NCI-H82 treated with DMSO at 0.1 percent for 48 hours (cell line): Measurements from ENCODE around the gene LINC01488.

Experiments
- DNase-seq: peaks from one replicate; lab custom pipeline; 2025; ENCODE audit not compliant: unreplicated experiment; lab: John Stamatoyannopoulos, UW

The LINC01488 gene

DNA sequence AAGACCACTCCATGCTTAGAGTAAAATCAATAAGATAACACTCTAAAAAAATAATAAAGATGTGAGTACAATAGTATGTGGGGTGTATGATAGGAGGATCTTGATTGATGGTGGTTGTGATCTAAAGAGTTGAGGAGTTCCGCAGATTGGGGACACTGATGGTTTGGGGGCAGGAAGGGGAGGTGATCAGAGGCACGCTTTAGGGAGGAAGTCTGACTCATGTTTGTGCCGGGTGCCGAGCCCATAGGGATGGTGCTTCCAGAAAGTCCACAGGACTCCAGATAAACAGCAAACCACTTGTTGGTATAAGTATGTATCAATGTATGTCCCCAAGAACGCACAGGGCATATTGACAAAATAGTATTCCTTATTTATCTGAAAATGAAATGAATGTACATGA lies 27.5 kb downstream of the LINC01488 start:
- no peak for DNase-seq

DNA sequence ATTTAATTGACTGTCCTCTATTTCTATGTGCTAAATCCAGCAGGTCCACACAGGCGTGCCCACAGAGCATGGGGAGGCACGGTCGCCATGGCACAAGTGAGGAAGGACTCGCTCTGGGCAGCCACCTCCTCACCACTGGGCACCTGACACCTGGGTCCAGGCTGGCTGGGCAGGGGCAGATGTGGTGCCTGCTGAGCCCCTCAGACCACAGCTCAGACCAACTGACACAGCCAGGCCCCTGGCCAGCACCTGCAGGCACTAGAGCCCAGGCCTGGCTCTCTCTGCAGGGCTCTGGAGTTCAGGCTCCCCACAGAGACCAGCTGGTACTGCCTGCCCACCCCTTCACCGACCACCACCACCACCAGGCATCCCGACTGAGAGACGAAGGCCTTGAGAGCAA lies 27.9 kb downstream of the LINC01488 start:
- DNase-seq, result no peak

DNA sequence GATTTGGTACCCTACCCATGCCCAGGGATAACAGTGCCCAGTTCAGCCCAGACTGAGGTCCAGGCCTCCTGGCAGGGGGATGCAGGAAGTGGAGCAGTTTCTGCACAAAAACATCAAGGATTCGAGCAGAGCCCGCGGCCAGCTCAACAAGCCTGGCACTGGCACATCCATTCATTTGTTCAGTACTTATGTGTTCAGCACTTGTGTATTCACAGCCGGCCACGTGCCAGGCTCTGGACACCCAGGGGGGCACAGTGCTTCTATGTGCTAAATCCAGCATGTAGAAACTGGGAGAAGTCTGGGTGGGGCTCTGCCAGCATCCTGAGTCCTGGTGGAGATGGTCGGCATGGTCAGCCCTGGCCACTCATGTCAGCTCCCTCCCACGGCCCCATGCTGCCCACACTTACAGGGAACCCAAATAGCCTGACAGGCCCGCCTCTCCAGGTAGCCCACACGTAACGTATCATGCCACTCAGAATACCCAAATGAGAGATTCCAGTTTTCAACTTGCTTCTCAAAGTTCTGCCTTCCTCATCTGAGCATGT lies 28.5 kb downstream of the LINC01488 start:
- no peak for DNase-seq

DNA sequence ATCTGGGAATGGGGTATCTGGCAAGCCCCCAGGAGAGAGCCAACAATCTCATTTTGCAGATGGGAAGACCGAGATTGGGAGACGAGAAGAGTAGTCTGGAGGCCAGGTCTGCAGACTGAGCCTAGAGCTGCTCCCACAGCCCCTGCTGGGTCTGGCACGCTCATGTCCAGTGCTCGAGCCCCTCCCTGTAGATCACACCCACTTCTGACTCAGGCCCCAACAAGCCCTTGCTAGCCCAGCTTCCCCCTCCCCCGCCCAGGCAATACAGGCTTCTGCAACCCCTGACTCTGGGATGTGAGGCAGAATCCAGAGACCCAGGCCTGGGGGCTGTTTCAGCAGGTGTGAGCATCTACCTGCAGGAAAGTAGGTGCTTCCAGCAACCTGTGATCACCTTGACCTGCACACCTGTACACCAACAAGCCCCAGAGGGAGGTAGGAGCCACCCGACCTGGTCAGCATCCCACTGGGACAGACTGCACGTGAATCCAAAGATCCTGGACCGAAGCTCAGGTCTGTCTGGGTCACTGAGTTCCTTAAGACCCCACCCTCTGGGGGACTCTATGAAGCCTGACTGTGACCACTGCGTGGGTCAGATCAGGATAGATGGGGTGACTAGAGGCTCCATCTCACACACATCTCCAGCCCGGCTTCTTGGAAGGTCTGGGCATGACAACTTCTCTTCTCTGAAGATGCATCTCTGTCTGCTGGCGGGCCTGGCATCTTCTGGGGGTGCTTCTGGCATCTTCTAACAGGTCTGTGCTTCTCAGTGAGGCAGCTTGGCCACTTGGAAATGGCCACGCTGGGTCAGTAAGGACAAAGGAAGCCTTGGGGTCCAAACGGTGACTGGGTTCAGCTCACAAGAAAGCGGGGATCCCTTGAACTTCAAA lies 29.3 kb downstream of the LINC01488 start:
- no peak for DNase-seq

DNA sequence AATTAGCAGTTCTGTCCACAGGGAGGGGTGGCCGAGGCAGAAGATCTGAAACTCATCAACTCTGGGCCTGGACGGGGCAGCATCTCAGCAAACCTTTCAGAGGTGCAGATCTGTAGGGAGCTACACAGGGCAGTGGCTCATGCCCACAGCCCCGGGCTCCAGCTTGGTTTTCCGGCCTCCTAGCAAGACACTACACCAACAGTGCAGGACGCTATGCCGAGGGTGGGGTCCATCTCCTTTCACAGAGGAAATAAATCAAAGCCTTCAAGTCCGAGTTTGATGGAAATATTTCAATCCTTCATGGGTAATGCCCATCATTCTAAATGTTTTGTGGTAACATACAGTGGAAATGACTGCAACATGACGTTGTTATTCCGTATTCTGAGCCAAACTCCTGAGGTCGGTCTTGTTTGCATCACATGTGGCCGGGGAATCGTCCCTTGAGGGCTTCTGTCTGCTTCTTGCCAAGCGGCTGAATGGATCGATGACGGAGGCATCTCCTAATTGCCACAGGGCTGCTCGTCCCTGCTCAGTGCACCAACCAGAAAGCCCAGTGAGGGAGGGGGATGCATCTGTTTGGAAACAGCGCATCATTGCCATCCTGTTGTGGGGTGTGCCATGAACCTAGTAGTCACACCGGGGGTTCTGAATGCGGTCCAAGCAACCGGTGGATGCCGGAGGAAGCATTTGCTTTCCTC lies 30.0 kb downstream of the LINC01488 start:
- no peak for DNase-seq

- no peak for DNase-seq
These were observed 30.7 kb downstream of the LINC01488 start for GRCh38 chr11:69512136-69512535.

- no peak for DNase-seq
These were observed 31.3 kb downstream of the LINC01488 start for GRCh38 chr11:69512790-69513189.

- DNase-seq, result no peak
These were observed 31.7 kb downstream of the LINC01488 start for GRCh38 chr11:69513196-69513595.

GRCh38 chr11:69513663-69514224 lies 32.3 kb downstream of the LINC01488 start:
- DNase-seq, result no peak

DNA sequence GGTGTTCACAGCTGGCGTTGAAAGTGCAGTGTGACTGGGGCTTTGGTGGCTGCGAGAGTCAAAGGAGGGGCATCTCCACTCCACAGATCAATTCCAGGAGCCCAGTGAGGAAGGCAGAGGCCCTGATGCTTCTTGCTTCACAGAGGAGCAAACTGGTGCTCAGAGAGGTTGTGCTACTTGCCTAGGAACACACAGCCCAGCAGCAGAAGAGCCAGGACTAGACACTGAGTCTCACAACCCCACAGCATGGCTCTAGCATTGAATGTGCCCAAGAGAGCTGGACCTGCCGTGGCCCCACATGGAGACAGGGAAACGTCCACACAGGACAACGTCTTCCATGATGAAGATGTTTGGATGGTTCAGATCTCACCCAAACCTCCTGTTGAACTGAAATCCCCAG lies 33.3 kb downstream of the LINC01488 start:
- no peak for DNase-seq

DNA sequence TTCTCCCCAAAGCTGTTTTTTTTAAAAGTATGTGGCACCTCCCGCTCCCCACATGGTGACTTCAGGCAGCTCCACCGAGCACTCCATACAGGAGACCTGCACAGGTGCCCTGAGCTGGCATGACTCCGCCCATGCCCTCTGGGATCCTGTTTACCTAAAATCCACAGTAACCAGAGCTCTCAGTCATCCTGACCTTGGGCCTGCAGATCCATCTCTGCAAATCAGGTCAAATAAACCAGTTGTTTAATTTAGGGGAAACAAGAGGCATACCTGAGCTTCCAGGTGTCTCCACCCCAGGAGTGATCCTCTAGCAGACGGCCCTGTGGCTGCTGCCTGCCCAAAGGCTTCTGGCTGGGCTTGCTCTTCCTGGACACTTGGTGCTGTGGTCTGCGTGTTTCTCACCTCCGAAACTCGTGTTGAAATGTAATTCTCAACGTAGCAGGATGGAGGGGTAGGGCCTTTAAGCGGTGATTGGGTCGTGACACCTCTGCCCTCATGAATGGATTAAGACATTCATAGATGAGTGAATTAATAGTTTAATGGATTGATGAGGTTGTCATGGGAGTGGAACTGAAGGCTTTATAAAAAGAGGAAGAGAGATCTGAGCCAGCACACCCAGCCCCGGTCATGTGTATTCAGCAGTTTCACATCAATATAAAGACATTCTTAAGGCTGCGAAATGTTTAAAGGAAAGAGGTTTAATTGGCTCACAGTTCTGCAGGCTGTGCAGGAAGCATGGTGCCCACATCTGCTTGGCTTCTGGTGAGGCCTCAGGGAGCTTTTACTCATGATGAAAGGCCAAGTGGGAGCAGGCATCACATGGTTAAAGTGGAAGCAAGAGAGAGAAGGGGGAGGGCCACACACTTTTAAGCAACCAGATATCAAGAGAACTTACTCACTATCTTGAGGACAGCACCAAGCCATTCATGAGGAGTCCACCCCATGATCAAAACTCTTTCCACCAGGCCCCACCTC lies 34.1 kb downstream of the LINC01488 start:
- no peak for DNase-seq

DNA sequence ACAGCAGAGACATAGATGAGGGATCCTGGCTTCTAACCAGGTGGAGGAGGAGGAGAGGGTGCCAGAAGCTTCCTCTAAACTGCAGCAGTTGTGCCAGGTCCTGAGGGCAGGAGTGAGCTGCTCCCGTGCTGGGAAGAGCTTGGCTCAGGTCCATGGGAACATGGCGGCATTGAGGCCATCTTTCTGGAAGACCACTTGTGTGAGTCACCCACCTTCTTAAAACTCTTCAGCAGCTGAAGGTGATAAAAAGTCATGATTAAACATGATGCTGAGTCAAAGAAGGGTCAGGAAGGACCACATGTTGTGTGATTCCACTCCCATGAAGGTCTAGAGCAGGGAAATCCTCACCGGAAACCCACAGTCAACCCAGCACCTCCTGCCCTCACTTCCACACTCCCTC lies 35.1 kb downstream of the LINC01488 start:
- no peak for DNase-seq

DNA sequence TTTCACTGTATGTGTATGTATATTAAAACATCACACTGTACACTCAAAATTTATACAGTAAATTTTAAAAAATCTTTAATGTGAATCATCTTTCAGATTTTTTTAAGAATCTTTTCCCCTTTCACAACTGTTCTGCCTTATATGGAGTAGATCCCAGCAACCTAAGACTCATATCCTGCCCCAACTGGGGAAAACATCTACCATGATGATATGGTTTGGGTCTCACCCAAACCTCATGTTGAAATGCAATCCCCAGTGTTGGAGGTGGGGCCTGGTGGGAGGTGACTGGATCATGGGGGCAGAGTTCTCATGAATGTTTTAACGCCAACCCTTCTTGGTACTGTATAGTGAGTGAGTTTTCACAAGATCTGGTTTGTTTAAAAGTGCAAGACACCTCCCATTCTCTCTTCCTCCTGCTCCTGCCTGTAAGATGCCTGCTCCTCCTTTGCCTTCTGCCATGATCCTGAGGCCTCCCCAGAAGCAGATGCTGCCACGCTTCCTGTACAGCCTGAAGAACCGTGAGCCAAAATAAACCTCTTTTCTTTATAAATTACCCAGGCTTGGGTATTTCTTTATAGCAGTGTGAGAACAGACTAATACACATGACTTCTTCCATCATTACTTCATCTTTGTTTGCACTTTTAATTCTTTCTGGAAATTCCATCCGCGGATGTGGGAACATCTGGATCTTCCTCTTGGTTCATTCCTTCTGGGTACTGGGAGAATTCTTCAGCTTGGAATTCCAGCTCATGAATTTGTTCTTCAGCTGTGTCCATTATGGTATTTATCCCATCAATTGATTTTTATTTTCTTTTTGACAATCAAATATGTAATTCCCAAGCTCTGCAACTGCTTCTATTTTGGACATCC lies 36.9 kb downstream of the LINC01488 start:
- no peak for DNase-seq

GRCh38 chr11:69520186-69520916 lies 38.9 kb downstream of the LINC01488 start:
- DNase-seq, result no peak

GRCh38 chr11:69521457-69521856 lies 40.0 kb downstream of the LINC01488 start:
- no peak for DNase-seq

DNA sequence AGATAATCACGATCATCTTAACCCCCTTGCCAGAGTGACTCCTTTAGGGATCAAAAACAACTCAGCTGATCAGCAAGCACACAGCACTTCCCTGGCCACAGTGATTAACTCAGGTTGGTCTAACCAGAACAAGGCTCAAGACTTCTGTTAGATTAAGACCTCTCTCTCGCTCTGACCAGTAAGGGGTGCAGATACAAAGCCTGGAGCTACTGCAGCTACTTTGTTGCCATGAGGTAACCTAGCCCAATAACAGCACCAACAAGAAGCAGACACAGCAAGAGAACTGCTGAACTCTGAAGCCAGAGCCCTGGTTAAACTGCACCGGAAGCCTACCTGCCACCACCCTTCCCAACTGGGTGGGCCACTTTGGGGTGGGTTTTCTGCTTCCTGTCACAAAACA lies 42.0 kb downstream of the LINC01488 start:
- DNase-seq, result no peak

- DNase-seq, result no peak
These were observed 42.9 kb downstream of the LINC01488 start for GRCh38 chr11:69524291-69524882.

DNA sequence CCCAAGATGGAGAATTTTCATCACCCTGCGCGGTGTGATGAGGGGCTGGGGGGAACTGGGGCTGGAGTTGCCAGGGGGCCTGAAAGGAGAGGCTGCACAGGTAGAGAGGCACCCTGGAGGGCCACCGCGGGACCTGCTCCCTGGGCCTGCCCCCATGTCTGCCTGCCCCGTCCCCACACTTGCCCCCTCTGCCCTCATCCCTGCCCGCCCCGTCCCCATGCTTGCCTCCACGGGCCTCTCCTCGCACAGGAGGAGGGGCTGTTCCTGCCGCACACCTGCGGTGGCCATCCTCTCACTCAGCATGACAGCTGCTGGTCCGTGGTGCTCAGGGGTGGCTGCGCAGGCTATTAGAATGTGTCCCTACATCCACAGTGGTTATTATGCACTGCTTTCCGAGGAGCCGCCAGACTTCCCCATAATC lies 43.5 kb downstream of the LINC01488 start:
- DNase-seq, result no peak
